Measurements from ENCODE around the gene FAM13C.

The FAM13C gene

DNA sequence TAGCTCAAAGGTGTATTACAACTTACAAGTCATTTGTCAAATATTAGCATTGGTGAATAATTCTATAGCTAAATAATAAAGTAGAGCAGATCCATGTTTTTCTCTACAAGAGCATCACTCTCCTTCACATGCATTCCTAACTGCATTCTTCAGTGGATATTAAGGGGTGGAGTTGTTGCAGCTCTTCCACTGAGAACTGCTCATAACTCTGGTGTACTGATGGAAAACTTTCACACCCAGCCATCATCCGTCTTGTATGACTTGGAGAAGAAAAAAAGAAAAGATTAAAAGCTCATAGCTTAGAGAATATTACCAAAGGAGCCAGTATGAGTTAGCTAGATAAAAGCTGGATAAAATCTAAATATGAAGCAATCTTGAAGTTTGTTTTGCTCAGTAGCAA is 10.2 kb upstream of the FAM13C start:
- peak; percentile 82 for ATAC-seq
- TF ChIP-seq TCF4 (CRISPR knock-in tag; IDR thresholded peaks at IDR 0.05; ENCODE audit: borderline replicate concordance) (no peak), ESRRG (CRISPR knock-in tag; IDR thresholded peaks at IDR 0.05) (no peak), GLIS3 (CRISPR knock-in tag; IDR thresholded peaks at IDR 0.05) (no peak), PPARA (CRISPR knock-in tag; IDR thresholded peaks at IDR 0.05; ENCODE audit: borderline replicate concordance) (no peak), CSDC2 (CRISPR knock-in tag; IDR thresholded peaks at IDR 0.05) (no peak)

DNA sequence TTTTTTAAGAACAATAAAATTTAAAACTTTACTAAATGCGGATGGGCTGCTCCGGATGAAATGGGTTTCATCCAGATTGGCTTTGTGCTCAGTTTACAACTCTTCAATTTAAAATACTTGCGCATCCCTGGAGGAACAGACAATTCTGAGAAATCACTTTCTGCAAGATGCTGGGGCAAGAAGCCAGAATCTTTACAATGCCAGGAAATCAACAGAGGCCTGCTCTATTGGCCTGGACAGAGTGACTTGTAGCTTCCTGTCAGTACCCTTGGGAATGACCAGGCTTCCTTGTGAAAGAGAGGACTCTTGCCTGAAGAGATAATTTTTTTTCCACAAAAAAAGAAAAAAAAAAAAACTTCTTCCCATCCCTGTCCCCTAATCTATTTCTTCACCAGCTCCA is 3.9 kb upstream of the FAM13C start:
- TF ChIP-seq ZFP3 (CRISPR knock-in tag; IDR thresholded peaks at IDR 0.05) (no peak), ARNTL (CRISPR knock-in tag; IDR thresholded peaks at IDR 0.05; ENCODE audit: borderline replicate concordance, low read depth) (no peak), PPARA (CRISPR knock-in tag; IDR thresholded peaks at IDR 0.05; ENCODE audit: borderline replicate concordance) (no peak), TOX (CRISPR knock-in tag; IDR thresholded peaks at IDR 0.05; ENCODE audit: borderline replicate concordance) (no peak), SNAI2 (CRISPR knock-in tag; IDR thresholded peaks at IDR 0.05) (no peak), ZNF565 (CRISPR knock-in tag; conservative IDR thresholded peaks at IDR 0.05; ENCODE audit: low read depth) (no peak), ISL1 (CRISPR knock-in tag; IDR thresholded peaks at IDR 0.05) (no peak), ZNF8 (CRISPR knock-in tag; IDR thresholded peaks at IDR 0.05) (no peak), ZC3H10 (CRISPR knock-in tag; IDR thresholded peaks at IDR 0.05) (no peak), ESRRG (CRISPR knock-in tag; IDR thresholded peaks at IDR 0.05) (no peak), CSDC2 (CRISPR knock-in tag; IDR thresholded peaks at IDR 0.05) (no peak), ZFP30 (CRISPR knock-in tag; IDR thresholded peaks at IDR 0.05) (no peak), TCF4 (CRISPR knock-in tag; IDR thresholded peaks at IDR 0.05; ENCODE audit: borderline replicate concordance) (no peak)
- TF ChIP-seq, protein P1, sequence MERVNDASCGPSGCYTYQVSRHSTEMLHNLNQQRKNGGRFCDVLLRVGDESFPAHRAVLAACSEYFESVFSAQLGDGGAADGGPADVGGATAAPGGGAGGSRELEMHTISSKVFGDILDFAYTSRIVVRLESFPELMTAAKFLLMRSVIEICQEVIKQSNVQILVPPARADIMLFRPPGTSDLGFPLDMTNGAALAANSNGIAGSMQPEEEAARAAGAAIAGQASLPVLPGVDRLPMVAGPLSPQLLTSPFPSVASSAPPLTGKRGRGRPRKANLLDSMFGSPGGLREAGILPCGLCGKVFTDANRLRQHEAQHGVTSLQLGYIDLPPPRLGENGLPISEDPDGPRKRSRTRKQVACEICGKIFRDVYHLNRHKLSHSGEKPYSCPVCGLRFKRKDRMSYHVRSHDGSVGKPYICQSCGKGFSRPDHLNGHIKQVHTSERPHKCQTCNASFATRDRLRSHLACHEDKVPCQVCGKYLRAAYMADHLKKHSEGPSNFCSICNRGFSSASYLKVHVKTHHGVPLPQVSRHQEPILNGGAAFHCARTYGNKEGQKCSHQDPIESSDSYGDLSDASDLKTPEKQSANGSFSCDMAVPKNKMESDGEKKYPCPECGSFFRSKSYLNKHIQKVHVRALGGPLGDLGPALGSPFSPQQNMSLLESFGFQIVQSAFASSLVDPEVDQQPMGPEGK (CRISPR knock-in tag; IDR thresholded peaks at IDR 0.05; ENCODE audit: borderline replicate concordance), result no peak
- TF ChIP-seq, protein P2, sequence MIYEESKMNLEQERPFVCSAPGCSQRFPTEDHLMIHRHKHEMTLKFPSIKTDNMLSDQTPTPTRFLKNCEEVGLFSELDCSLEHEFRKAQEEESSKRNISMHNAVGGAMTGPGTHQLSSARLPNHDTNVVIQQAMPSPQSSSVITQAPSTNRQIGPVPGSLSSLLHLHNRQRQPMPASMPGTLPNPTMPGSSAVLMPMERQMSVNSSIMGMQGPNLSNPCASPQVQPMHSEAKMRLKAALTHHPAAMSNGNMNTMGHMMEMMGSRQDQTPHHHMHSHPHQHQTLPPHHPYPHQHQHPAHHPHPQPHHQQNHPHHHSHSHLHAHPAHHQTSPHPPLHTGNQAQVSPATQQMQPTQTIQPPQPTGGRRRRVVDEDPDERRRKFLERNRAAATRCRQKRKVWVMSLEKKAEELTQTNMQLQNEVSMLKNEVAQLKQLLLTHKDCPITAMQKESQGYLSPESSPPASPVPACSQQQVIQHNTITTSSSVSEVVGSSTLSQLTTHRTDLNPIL (CRISPR knock-in tag; IDR thresholded peaks at IDR 0.05; ENCODE audit: low read depth), result no peak
- TF ChIP-seq, protein P3, sequence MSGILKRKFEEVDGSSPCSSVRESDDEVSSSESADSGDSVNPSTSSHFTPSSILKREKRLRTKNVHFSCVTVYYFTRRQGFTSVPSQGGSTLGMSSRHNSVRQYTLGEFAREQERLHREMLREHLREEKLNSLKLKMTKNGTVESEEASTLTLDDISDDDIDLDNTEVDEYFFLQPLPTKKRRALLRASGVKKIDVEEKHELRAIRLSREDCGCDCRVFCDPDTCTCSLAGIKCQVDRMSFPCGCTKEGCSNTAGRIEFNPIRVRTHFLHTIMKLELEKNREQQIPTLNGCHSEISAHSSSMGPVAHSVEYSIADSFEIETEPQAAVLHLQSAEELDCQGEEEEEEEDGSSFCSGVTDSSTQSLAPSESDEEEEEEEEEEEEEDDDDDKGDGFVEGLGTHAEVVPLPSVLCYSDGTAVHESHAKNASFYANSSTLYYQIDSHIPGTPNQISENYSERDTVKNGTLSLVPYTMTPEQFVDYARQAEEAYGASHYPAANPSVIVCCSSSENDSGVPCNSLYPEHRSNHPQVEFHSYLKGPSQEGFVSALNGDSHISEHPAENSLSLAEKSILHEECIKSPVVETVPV (CRISPR knock-in tag; IDR thresholded peaks at IDR 0.05), result no peak
- TF ChIP-seq, protein P4, sequence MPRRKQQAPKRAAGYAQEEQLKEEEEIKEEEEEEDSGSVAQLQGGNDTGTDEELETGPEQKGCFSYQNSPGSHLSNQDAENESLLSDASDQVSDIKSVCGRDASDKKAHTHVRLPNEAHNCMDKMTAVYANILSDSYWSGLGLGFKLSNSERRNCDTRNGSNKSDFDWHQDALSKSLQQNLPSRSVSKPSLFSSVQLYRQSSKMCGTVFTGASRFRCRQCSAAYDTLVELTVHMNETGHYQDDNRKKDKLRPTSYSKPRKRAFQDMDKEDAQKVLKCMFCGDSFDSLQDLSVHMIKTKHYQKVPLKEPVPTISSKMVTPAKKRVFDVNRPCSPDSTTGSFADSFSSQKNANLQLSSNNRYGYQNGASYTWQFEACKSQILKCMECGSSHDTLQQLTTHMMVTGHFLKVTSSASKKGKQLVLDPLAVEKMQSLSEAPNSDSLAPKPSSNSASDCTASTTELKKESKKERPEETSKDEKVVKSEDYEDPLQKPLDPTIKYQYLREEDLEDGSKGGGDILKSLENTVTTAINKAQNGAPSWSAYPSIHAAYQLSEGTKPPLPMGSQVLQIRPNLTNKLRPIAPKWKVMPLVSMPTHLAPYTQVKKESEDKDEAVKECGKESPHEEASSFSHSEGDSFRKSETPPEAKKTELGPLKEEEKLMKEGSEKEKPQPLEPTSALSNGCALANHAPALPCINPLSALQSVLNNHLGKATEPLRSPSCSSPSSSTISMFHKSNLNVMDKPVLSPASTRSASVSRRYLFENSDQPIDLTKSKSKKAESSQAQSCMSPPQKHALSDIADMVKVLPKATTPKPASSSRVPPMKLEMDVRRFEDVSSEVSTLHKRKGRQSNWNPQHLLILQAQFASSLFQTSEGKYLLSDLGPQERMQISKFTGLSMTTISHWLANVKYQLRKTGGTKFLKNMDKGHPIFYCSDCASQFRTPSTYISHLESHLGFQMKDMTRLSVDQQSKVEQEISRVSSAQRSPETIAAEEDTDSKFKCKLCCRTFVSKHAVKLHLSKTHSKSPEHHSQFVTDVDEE (CRISPR knock-in tag; IDR thresholded peaks at IDR 0.05), result no peak
- ATAC-seq, result no peak

DNA sequence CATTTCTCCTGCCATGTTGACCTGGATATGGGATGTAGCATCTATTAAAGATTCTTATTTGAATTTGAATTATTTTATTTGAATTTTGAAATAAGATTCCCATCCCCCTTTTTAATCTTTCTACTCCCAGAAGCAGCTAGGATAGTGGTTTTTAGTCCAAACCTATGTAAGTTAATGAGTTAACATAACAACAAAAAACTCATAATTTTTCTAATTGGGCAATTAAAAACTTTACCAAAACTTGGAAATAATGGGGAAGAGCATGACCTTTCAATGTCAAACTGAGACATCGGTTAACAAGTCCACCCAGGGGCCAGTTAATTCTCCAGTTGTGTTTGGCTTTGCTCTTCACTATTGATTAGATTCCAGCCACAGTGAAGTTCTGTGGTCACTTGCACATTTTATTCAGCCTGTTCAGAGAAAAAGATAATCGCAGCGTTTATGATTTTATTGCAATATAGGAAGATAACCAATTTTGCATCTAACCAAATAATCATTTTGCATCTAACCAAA is 1.2 kb upstream of the FAM13C start:
- no peak for ATAC-seq
- TF ChIP-seq SNAI2 (CRISPR knock-in tag; IDR thresholded peaks at IDR 0.05) (no peak), ZC3H10 (CRISPR knock-in tag; IDR thresholded peaks at IDR 0.05) (no peak), CSDC2 (CRISPR knock-in tag; IDR thresholded peaks at IDR 0.05) (no peak), OSR1 (CRISPR knock-in tag; IDR thresholded peaks at IDR 0.05) (no peak), ZFP3 (CRISPR knock-in tag; IDR thresholded peaks at IDR 0.05) (no peak), ARNTL (CRISPR knock-in tag; IDR thresholded peaks at IDR 0.05; ENCODE audit: borderline replicate concordance, low read depth) (no peak), BACH2 (CRISPR knock-in tag; IDR thresholded peaks at IDR 0.05; ENCODE audit: borderline replicate concordance) (no peak), TOX (CRISPR knock-in tag; IDR thresholded peaks at IDR 0.05; ENCODE audit: borderline replicate concordance) (no peak), ZNF70 (CRISPR knock-in tag; IDR thresholded peaks at IDR 0.05) (no peak), RARB (CRISPR knock-in tag; IDR thresholded peaks at IDR 0.05) (no peak), GLIS3 (CRISPR knock-in tag; IDR thresholded peaks at IDR 0.05) (no peak), ZNF565 (CRISPR knock-in tag; conservative IDR thresholded peaks at IDR 0.05; ENCODE audit: low read depth) (no peak), ZNF8 (CRISPR knock-in tag; IDR thresholded peaks at IDR 0.05) (no peak), TCF4 (CRISPR knock-in tag; IDR thresholded peaks at IDR 0.05; ENCODE audit: borderline replicate concordance) (no peak)
- TF ChIP-seq, protein P1 (CRISPR knock-in tag; IDR thresholded peaks at IDR 0.05; ENCODE audit: borderline replicate concordance), result no peak
- TF ChIP-seq, protein P4 (CRISPR knock-in tag; IDR thresholded peaks at IDR 0.05), result no peak
